ENCODE measurements around the gene CDS2. TPM values are rescaled to one million over a fixed set of nuclear protein-coding genes. Genes with fewer than 3 reads are reported as not detected.

The CDS2 gene
- total and polyA plus RNA-seq, 11 donors: 22.5 to 105 (median 83.1) TPM

DNA sequence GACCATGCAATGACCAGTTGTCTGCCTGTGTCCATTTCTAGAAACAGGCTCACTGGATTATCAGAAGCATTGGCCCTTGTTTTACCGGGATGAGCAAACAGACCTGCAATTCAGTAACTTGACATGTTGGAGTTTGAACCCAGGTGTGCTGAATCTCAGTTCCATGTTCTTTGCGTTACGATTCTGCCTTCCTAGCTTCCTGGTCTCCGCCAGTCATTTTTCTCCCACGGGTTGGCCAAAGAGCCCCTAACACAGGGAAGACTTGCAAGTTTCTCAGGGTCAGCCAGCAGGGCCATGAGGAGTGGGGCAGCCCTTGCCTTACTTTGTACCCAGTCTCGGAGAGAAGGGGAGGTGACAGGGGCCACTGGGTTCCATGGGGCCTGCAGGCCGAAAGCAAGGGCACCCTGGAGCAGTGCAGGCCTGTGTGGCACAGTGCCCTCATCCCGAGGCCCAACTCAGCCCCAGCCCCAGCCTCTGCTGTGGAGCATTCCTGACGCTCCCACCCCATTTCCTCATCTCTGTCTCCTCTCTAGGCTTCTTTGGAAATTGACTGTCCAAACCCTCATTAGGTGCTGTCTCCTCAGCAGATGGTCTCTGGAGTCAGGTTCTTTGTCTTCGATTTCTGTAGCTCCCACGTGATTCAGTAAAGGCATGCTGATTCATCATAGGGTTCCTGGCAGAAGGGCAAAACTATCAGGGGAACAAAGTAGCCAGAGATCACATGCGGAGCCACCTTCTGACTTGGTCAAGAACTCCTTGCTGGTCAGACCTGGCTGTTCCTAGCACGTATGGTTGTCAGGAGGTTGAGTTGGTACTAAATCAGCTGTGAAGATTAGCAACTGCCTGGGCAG, 23.6 kb downstream of the CDS2 start:
- 67 to 73% (median 69%) methylated on average over 13 of the region's 13 CpGs for WGBS, 4 donors
- ATAC-seq: peak; percentile 50 to 66 (median 63)

GRCh38 chr20:5153152-5153467, 26.3 kb downstream of the CDS2 start:
- Histone ChIP-seq H3K27ac (peak overlapping the region in 1 of 12 donors; percentile 38), H3K4me1 (peaks cover 7 to 95% (median 83%) of the 10 kb centered on the region in 12 donors), H3K36me3 (peaks cover 0 to 5% (median 0%) of the 10 kb centered on the region in 9 donors), H3K4me3 (no peak overlapping the region), H3K9me3 (no peaks in the 10 kb centered on the region), H3K27me3 (no peaks in the 10 kb centered on the region)
- no peak for DNase-seq
- ATAC-seq: no peak
- intact Hi-C loops (cut with DNase I): loop anchor here in 1 of 10 donors (2.0 kb wide), 1 partner anchor 16 kb away; no protein-coding TSS in a partner anchor
- TF ChIP-seq, protein P1, sequence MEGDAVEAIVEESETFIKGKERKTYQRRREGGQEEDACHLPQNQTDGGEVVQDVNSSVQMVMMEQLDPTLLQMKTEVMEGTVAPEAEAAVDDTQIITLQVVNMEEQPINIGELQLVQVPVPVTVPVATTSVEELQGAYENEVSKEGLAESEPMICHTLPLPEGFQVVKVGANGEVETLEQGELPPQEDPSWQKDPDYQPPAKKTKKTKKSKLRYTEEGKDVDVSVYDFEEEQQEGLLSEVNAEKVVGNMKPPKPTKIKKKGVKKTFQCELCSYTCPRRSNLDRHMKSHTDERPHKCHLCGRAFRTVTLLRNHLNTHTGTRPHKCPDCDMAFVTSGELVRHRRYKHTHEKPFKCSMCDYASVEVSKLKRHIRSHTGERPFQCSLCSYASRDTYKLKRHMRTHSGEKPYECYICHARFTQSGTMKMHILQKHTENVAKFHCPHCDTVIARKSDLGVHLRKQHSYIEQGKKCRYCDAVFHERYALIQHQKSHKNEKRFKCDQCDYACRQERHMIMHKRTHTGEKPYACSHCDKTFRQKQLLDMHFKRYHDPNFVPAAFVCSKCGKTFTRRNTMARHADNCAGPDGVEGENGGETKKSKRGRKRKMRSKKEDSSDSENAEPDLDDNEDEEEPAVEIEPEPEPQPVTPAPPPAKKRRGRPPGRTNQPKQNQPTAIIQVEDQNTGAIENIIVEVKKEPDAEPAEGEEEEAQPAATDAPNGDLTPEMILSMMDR (IDR thresholded peaks at IDR 0.05): no peak
- TF ChIP-seq POLR2A (IDR thresholded peaks at IDR 0.05): no peak
- 70 to 78% (median 75%) methylated on average over 3 of the region's 3 CpGs for WGBS, 4 donors

More for the DNA sequence above, 23.6 kb downstream of the CDS2 start:
- TF ChIP-seq, protein P1 (IDR thresholded peaks at IDR 0.05): no peak
- TF ChIP-seq POLR2A (IDR thresholded peaks at IDR 0.05): no peak
- DNase-seq: peak in 1 of 5 donors; percentile 31
- peaks cover 7 to 97% (median 89%) of the 10 kb centered on the region in 12 donors for H3K4me1 ChIP-seq
- peaks cover 0 to 5% (median 0%) of the 10 kb centered on the region in 9 donors for H3K36me3 ChIP-seq
- H3K9me3 ChIP-seq: no peaks in the 10 kb centered on the region
- H3K4me3 ChIP-seq: no peak overlapping the region
- H3K27ac ChIP-seq: peak overlapping the region; percentile 13 to 82 (median 54)
- intact Hi-C loops (cut with DNase I): no loop called here
- H3K27me3 ChIP-seq: no peaks in the 10 kb centered on the region

- Histone ChIP-seq H3K27ac (peak overlapping the region in 3 of 12 donors; percentile 6 to 26 (median 20)), H3K9me3 (no peaks in the 10 kb centered on the region), H3K36me3 (peaks cover 0 to 5% (median 0%) of the 10 kb centered on the region in 9 donors), H3K27me3 (no peaks in the 10 kb centered on the region), H3K4me3 (no peak overlapping the region), H3K4me1 (peaks cover 7 to 95% (median 75%) of the 10 kb centered on the region in 12 donors)
- DNase-seq (no peak), ATAC-seq (peak in 1 of 4 donors; percentile 27)
- TF ChIP-seq POLR2A (IDR thresholded peaks at IDR 0.05): no peak
- TF ChIP-seq, protein P1 (IDR thresholded peaks at IDR 0.05): no peak
- intact Hi-C loops (cut with DNase I): loop anchor here in 1 of 10 donors (2.0 kb wide), 1 partner anchor 15 kb away; no protein-coding TSS in a partner anchor
- 61 to 77% (median 71%) methylated on average over 4 to 5 of the region's 5 CpGs for WGBS, 4 donors
Observed at GRCh38 chr20:5153612-5154542, 27.1 kb downstream of the CDS2 start.
